SK-N-SH treated with all-trans-retinoic acid at 6 μM for 48 hours (cell line): Measurements from ENCODE around the gene SRRM1.

ENCODE experiments used
- ATAC-seq: fragments of 200-7000 bp; cut with Tn5 transposase; 3 replicates; pipeline ENCODE4 v1.9.1; 2020; ENCODE audit warnings: mild to moderate bottlenecking, moderate library complexity
- ARNTL ChIP-seq: fragments of 450-650 bp; formaldehyde crosslinking; IDR thresholded peaks from 2 replicates; pipeline ENCODE4 v1.5.0; 2020; ENCODE audit warnings: low read depth, mild to moderate bottlenecking, moderate library complexity, borderline replicate concordance
- BACH2 ChIP-seq: fragments of 250-450 bp; sonication (Bioruptor Pico); IDR thresholded peaks from 2 replicates; pipeline ENCODE4 v1.9.0; 2021; ENCODE audit warnings: mild to moderate bottlenecking, borderline replicate concordance
- CREB5 ChIP-seq: fragments of 250-450 bp; sonication (Bioruptor Pico); IDR thresholded peaks from 2 replicates; pipeline ENCODE4 v1.5.1; 2020; ENCODE audit warnings: low read depth, mild to moderate bottlenecking, moderate library complexity
- CSDC2 ChIP-seq: fragments of 250-450 bp; sonication (Bioruptor Pico); IDR thresholded peaks from 2 replicates; pipeline ENCODE4 v1.5.0; 2020; ENCODE audit warnings: mild to moderate bottlenecking, moderate library complexity
- GLIS3 ChIP-seq: fragments of 250-450 bp; sonication (Bioruptor Pico); IDR thresholded peaks from 2 replicates; pipeline ENCODE4 v1.5.0; 2020; ENCODE audit warnings: mild to moderate bottlenecking, moderate library complexity
- ISL1 ChIP-seq: fragments of 250-450 bp; sonication (Bioruptor Pico); IDR thresholded peaks from 2 replicates; pipeline ENCODE4 v2.1.2; 2022; ENCODE audit warnings: mild to moderate bottlenecking, moderate library complexity
- OSR1 ChIP-seq: fragments of 250-450 bp; sonication (Bioruptor Pico); IDR thresholded peaks from 2 replicates; pipeline ENCODE4 v1.8.0; 2022; ENCODE audit warnings: moderate library complexity, mild to moderate bottlenecking, inconsistent platforms
- PATZ1 ChIP-seq: fragments of 250-450 bp; sonication (Bioruptor Pico); IDR thresholded peaks from 2 replicates; pipeline ENCODE4 v1.8.0; 2020; ENCODE audit warnings: mild to moderate bottlenecking, moderate library complexity, borderline replicate concordance
- POU6F1 ChIP-seq: fragments of 250-450 bp; sonication (Bioruptor Pico); IDR thresholded peaks from 2 replicates; pipeline ENCODE4 v1.8.0; 2021; ENCODE audit warnings: low read depth, mild to moderate bottlenecking, moderate library complexity, borderline replicate concordance
- PPARA ChIP-seq: fragments of 250-450 bp; sonication (Bioruptor Pico); IDR thresholded peaks from 2 replicates; pipeline ENCODE4 v1.5.0; 2020; ENCODE audit warnings: mild to moderate bottlenecking, borderline replicate concordance
- RARB ChIP-seq: fragments of 250-450 bp; sonication (Bioruptor Pico); IDR thresholded peaks from 2 replicates; pipeline ENCODE4 v1.8.0; 2021; ENCODE audit warnings: mild to moderate bottlenecking, moderate library complexity
- SNAI2 ChIP-seq: fragments of 250-450 bp; sonication (Bioruptor Pico); IDR thresholded peaks from 2 replicates; pipeline ENCODE4 v1.5.0; 2020; ENCODE audit warnings: mild to moderate bottlenecking, moderate library complexity
- TCF4 ChIP-seq: fragments of 250-450 bp; sonication (Bioruptor Pico); IDR thresholded peaks from 2 replicates; pipeline ENCODE4 v1.8.0; 2021; ENCODE audit warnings: mild to moderate bottlenecking, moderate library complexity, borderline replicate concordance
- TOX ChIP-seq: fragments of 250-450 bp; sonication (Bioruptor Pico); IDR thresholded peaks from 2 replicates; pipeline ENCODE4 v1.8.0; 2021; ENCODE audit warnings: mild to moderate bottlenecking, moderate library complexity, borderline replicate concordance
- TSHZ2 ChIP-seq: fragments of 250-450 bp; sonication (Bioruptor Pico); IDR thresholded peaks from 2 replicates; pipeline ENCODE4 v1.5.0; 2020; ENCODE audit warnings: mild to moderate bottlenecking, moderate library complexity
- ZC3H10 ChIP-seq: fragments of 250-450 bp; sonication (Bioruptor Pico); IDR thresholded peaks from 2 replicates; pipeline ENCODE4 v1.5.1; 2021; ENCODE audit warnings: mild to moderate bottlenecking, moderate library complexity
- ZFP3 ChIP-seq: fragments of 250-450 bp; sonication (Bioruptor Pico); IDR thresholded peaks from 2 replicates; pipeline ENCODE4 v1.5.0; 2020; ENCODE audit warnings: mild to moderate bottlenecking, moderate library complexity
- ZNF565 ChIP-seq: fragments of 450-650 bp; formaldehyde crosslinking; conservative IDR thresholded peaks from 2 replicates; pipeline ENCODE4 v1.5.0; 2020; ENCODE audit warnings: low read depth, mild to moderate bottlenecking, moderate library complexity
- ZNF70 ChIP-seq: fragments of 450-650 bp; formaldehyde crosslinking; IDR thresholded peaks from 2 replicates; pipeline ENCODE4 v1.5.0; 2020; ENCODE audit warnings: mild to moderate bottlenecking, moderate library complexity
- ZNF8 ChIP-seq: fragments of 450-650 bp; formaldehyde crosslinking; IDR thresholded peaks from 2 replicates; pipeline ENCODE4 v1.5.0; 2020; ENCODE audit warnings: mild to moderate bottlenecking, moderate library complexity

The SRRM1 gene

GRCh38 chr1:24599265-24599664 lies 43.8 kb upstream of the SRRM1 start:
- TF ChIP-seq PPARA (CRISPR knock-in tag) (no peak), ZNF70 (no peak), ZNF565 (CRISPR knock-in tag) (no peak), ZNF8 (CRISPR knock-in tag) (peak; percentile 94), RARB (no peak), PATZ1 (CRISPR knock-in tag) (no peak)
- TF ChIP-seq, all 23 proteins: peak for 1
- ATAC-seq = no peak

- ATAC-seq = peak; percentile 71
- TF ChIP-seq GLIS3 (CRISPR knock-in tag) (no peak), SNAI2 (CRISPR knock-in tag) (no peak), CSDC2 (CRISPR knock-in tag) (no peak), ZC3H10 (CRISPR knock-in tag) (no peak), ZNF70 (no peak), ZFP3 (CRISPR knock-in tag) (no peak), PPARA (CRISPR knock-in tag) (no peak), TCF4 (CRISPR knock-in tag) (no peak), POU6F1 (CRISPR knock-in tag) (no peak), BACH2 (no peak), ARNTL (no peak), CREB5 (CRISPR knock-in tag) (no peak), PATZ1 (CRISPR knock-in tag) (no peak)
Observed at GRCh38 chr1:24600551-24600950, 42.6 kb upstream of the SRRM1 start.

DNA sequence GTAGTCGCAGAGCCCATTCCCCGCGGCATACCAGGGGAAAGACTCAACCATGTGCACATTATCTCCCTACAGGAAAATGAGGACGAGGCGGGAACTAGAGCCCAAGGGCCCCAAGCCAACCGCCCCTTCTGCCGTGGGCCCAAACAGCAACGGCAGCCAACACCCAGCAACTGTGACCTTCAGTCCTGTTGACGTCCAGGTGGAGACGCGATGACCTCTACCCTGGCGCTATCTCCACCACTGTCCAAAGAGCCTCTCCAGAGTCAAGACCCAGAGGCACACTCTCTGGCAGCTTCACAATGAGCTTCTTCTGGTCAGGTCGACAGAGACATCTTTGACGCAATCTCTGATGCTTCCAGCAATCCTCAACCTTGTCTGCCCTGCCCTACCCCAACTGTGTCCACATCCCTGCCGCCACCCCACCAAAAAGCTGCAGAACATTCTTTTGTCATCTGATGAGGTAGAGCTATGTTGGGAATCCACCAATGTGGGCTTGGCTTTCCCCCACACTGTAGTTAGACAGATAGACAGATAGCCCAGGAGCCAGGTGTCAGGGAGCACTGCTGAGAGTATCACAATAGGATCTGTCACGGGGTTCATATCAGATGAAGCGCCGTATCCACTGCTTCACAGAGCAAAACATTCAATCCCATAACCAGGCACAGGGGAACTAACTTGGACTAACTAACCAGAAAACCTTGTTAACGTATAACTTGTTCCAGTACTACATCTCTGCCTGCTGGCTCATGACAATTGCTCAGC lies 37.4 kb upstream of the SRRM1 start:
- TF ChIP-seq POU6F1 (CRISPR knock-in tag) (no peak), TSHZ2 (CRISPR knock-in tag) (no peak), OSR1 (CRISPR knock-in tag) (no peak), ZNF70 (no peak), TOX (CRISPR knock-in tag) (no peak), PPARA (CRISPR knock-in tag) (no peak), BACH2 (no peak), ARNTL (no peak), CSDC2 (CRISPR knock-in tag) (no peak), ISL1 (no peak)
- no peak for ATAC-seq
